Dermis microvascular lymphatic vessel endothelial cell (primary cell): Measurements from ENCODE around the gene C17orf113. TPM values are rescaled to one million over a fixed set of nuclear protein-coding genes. Genes with fewer than 3 reads are reported as not detected.
"Not testable (repeated sequence)": the region's sequence is repeated elsewhere in the genome, so short reads cannot be mapped to it uniquely, and the experiment has no call there.

Source experiments
- DNase-seq, 2 donors: peaks; one replicate each; pipeline versions ENCODE4 v3.0.0 to v3.0.0-alpha.2; 2010; ENCODE audit warnings: low read depth in 2 of 2
- total RNA-seq: library from RNA; depleted of rRNA; stranded (reverse); fragments of >200 nt; gene quantifications from 2 replicates; pipeline ENCODE4 v1.2.1, GENCODE V29; 2014

C17orf113 gene
- total RNA-seq, 1 donor from 2014 or later, result 0.13 TPM

- DNase-seq, result no peak
Observed at GRCh38 chr17:42042598-42043319, 7.6 kb downstream of the C17orf113 start.

- DNase-seq, result no peak
Observed at GRCh38 chr17:42041619-42042018, 8.8 kb downstream of the C17orf113 start.

DNA sequence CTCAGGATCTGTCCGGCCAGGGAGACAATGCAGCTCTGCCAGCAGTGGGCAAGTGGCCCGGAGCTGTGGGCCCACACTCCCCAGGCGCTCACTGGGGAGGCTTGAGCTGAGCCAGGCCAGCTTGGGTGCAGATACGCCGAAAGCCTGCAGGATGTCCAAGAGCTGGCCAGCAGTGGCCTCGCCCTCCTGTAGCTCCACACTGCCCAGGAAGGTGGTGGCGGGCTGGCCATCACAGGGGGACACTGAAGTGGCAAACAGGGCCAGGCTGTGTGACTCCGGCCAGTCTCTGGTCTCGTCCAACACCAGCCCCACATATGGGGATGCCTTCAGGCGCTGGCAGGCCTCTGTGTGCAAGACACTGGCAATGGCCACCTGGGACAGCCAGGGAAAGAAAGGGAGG lies 9.6 kb downstream of the C17orf113 start:
- no peak for DNase-seq

DNA sequence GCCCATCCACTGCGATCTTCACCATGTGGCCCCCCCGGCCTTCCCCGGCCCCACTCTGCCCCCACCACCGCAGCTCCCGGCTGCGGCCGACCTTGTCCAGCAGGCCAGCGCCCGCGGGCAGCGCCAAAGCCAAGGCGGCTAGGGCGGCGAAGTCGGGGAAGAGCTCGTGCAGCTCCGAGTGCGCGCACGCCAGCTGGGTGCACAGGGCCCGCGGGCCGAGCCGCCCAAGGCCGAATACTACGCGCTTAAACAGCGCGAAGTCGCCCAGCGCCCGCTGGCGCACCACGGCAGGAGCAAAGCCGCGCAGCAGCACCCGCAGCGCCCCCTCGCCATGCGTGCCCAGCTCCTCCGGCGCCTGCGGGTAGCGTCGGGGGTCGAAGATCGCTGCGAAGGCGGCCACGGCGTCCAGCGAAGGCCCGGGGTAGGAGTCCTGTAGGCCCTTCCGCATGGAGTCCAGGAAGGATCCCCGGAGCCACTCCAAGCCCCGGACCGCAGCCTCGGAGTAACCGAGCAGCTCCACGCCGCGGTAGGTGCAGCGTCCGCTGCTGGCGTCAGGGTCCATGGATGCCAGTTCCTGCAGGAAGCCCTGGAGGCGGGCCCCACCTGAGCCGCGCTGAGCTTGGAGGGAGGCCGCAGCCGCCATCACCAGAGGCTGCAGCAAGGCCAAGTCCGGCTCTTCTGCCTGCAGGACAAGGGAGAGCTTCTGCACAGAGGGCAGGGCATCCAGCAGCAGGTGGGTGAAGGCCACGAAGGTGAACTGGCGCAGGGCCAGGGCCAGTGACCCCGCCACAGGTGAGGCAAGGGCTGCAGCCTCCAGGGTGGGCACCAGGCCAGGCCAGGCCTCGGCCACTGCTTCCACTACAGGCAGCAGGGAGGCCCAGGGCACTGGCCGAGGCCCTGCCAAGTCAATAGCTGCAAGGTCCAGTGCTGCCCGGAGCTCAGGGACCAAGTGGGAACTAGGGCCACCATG lies 10.3 kb downstream of the C17orf113 start:
- DNase-seq, result peak in 1 of 2 donors; percentile 14

GRCh38 chr17:42038221-42038973 lies 12.0 kb downstream of the C17orf113 start:
- DNase-seq, result no peak

DNA sequence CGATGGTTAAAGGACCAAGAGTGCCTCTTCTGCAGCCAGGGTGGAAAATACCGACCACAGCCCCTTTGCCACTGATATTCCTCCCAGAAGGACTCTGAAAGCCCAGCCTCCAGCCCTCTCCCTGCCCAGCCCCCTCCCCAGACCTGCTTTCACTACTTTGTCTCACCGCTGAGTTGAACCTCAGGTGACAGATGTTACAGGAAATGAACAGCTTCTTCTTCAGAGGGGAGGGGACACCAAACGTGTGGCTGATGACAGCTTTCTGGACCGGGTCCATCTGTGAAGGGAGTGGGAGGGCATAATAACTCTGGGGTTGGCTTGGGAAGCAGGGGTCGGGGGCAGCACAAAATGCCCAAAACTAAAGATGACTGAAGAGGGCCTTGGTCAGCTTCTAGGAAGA lies 16.3 kb downstream of the C17orf113 start:
- DNase-seq, result no peak

DNA sequence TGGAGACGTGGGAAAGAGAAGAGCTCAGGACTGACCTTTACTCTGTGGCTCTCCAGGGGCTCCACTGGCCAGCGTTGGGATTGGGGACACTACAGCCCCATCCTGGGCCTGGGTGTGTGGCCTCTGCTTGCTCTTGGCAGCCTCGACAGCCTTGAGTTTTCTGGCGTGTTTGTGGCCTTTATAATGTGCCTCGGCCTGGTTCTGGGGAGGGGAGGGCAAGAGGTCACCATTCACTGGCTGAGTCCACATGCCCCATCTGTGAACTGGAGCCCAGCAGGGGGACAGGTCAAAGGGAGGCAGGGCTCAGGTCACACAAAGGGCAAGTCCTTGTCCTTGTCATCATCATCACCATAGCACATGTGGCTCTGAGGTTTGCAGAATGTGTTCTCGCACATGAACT lies 18.8 kb downstream of the C17orf113 start:
- no peak for DNase-seq

GRCh38 chr17:42028791-42029127 lies 21.6 kb downstream of the C17orf113 start:
- DNase-seq, result no peak

GRCh38 chr17:42027961-42028790 lies 22.2 kb downstream of the C17orf113 start:
- DNase-seq, result no peak

- DNase-seq, result no peak
Observed at GRCh38 chr17:42027590-42027889, 22.9 kb downstream of the C17orf113 start.

DNA sequence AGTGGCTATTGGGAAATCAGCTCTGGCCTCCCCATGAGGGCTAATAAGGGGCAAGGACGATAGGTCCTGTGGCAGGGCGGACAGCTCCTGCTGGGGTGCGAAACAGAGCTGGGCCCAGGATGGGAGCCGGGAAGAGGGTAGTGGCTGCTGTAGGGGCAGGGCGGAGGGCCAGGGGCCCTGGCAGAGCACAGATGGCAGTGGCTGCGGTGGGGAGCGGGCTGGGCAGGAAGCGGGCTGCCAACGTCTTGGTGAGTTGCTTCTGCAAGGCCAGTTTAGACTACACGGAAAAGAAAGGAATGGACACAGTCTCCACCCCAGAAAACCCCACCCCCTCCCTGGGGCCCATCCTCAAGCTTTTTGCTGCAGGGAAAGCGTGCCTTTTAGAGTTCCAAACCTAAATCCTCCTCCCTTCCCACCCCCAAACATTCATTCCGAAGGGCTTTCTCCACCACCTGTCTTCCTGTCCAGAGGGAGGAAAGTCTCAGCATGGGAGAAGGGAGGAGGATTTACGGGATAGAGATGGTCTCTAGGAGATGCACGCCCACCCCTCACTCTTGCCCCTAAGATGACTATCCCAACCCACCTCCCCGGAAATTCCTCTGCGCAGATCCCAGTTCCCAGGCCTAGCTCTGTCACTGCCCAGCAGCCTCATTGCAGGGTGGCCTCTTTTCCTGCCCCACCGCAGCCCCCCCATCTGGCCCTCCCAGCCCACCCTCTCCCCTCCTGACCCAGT lies 23.4 kb downstream of the C17orf113 start:
- no peak for DNase-seq

GRCh38 chr17:42025936-42026335 lies 24.5 kb downstream of the C17orf113 start:
- DNase-seq, result no peak

DNA sequence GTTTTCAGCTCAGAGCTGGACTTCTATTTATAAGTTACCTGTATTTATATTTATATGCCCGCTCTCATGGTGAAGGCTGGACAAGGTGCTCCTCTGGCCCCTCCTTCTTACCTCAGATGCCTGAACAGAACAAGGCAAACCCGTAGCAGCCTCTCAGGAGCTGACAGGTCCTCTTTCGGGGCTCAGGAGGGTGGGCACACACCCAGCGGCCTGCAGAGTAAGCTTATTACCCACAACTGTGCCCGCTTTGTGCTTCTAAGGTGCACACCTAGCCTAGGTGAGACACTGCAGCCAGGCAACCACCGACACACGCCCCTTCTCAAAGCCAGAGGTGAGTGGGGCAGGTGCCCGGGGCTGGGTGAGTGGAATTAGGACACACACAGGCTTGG lies 25.2 kb downstream of the C17orf113 start:
- no peak for DNase-seq

- DNase-seq, result no peak
Observed at GRCh38 chr17:42023524-42024349, 26.7 kb downstream of the C17orf113 start.

DNA sequence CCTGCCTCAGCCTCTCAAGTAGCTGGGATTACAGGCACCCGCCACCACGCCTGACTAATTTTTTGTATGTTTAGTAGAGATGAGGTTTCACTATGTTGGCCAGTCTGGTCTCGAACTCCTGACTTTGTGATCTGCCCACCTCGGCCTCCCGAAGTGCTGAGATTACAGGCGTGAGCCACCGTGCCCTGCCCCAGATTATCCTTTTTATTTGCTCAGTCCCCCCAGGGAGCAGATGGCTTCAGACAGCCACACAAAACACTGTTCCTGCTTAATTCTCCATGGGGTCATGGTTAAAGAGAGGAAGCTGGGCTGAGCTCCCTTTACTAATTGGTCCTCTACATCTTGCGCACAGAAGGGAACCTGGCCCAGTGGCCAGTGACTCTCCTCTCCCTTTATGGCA lies 29.6 kb downstream of the C17orf113 start:
- DNase-seq, result not testable (repeated sequence)

- peak; percentile 65 to 94 for DNase-seq
Observed at GRCh38 chr17:42019509-42020404, 30.6 kb downstream of the C17orf113 start, which contains the start of gene NKIRAS2. Gene NKIRAS2, plus strand, starts transcription at chr17:42020090. Its CDS starts 1,488 bp downstream, at chr17:42021578.

- no peak for DNase-seq
Observed at GRCh38 chr17:42018988-42019387, 31.4 kb downstream of the C17orf113 start.

GRCh38 chr17:42018339-42018738 lies 32.1 kb downstream of the C17orf113 start:
- DNase-seq, result no peak

DNA sequence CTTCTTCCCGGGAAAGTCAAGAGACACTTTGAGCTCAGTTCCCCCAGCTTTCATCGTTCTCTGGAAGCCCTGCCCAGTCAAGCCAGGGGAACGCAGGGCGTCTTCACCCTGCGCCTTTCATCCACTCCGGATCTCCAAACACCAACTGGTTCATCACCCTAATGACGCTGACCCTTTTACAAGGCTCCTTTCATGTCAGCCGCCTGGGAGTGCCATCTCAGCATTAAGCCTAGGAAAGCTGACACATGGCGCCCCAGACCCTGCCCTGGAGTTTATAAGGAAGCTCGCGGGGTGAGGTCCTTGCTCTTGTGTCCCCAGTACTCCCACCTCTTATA lies 32.6 kb downstream of the C17orf113 start:
- DNase-seq, result no peak
